Activated naive CD8-positive, alpha-beta T cell treated with anti-CD3 and anti-CD28 coated beads, Interleukin-2, amount 10 ng/mL, durations not matched to agents 7 days and 5 days (primary cell): ENCODE data around the gene TAF11L3. TPM values are rescaled to one million over a fixed set of nuclear protein-coding genes. Genes with fewer than 3 reads are reported as not detected.
"Not testable (repeated sequence)": the region's sequence is repeated elsewhere in the genome, so short reads cannot be mapped to it uniquely, and the experiment has no call there.

Experiments used
- ATAC-seq: fragments of 150-1000 bp; cut with Tn5 transposase; one replicate; pipeline ENCODE4 v1.10.0; 2021; ENCODE audit warnings: low read depth, moderate library complexity
- POLR2A ChIA-PET: fragments of 350-600 bp; sonication (Branson Sonifier 250); formaldehyde crosslinking; loops from one replicate; lab custom pipeline; 2021; ENCODE audit warnings: antibody characterized with exemption; lab: Charles Lee
- DNase-seq: peaks from one replicate; pipeline ENCODE4 v3.0.0; 2021
- H3K27ac Mint-ChIP-seq: one replicate; pipeline ENCODE4 v1.8.0; 2022; ENCODE audit warnings: mild to moderate bottlenecking, mixed read lengths
- H3K27me3 Mint-ChIP-seq: one replicate; pipeline ENCODE4 v1.8.0; 2022; ENCODE audit warnings: mild to moderate bottlenecking, moderate library complexity, mixed read lengths
- H3K36me3 Mint-ChIP-seq: one replicate; pipeline ENCODE4 v1.8.0; 2021; ENCODE audit warnings: mild to moderate bottlenecking, mixed read lengths
- H3K4me1 Mint-ChIP-seq: one replicate; pipeline ENCODE4 v1.8.0; 2021; ENCODE audit warnings: mixed read lengths
- H3K4me3 Mint-ChIP-seq: one replicate; pipeline ENCODE4 v1.8.0; 2022; ENCODE audit warnings: mild to moderate bottlenecking, moderate library complexity, mixed read lengths
- H3K9me3 Mint-ChIP-seq: one replicate; pipeline ENCODE4 v1.8.0; 2021; ENCODE audit warnings: mixed read lengths
- total RNA-seq, 2 experiments: library from RNA; stranded (reverse); gene quantifications; one replicate each; pipeline ENCODE4 v1.2.3, GENCODE V29; 2021

The TAF11L3 gene
- total RNA-seq, 2 experiments from 2014 or later: not detected

GRCh38 chr5:17517526-17517925 is 641 bp upstream of the TAF11L3 start:
- H3K27ac Mint-ChIP-seq, H3K27me3 Mint-ChIP-seq, ATAC-seq, DNase-seq, H3K4me1 Mint-ChIP-seq, H3K4me3 Mint-ChIP-seq, H3K9me3 Mint-ChIP-seq, POLR2A ChIA-PET, H3K36me3 Mint-ChIP-seq: not testable (repeated sequence)

GRCh38 chr5:17519508-17519907 is 1.3 kb downstream of the TAF11L3 start:
- H3K27ac Mint-ChIP-seq, DNase-seq, ATAC-seq, H3K36me3 Mint-ChIP-seq, POLR2A ChIA-PET, H3K4me1 Mint-ChIP-seq, H3K9me3 Mint-ChIP-seq, H3K4me3 Mint-ChIP-seq, H3K27me3 Mint-ChIP-seq: not testable (repeated sequence)

- DNase-seq, POLR2A ChIA-PET, H3K27me3 Mint-ChIP-seq, H3K4me3 Mint-ChIP-seq, H3K27ac Mint-ChIP-seq, ATAC-seq, H3K36me3 Mint-ChIP-seq, H3K4me1 Mint-ChIP-seq, H3K9me3 Mint-ChIP-seq: not testable (repeated sequence)
Measured at GRCh38 chr5:17521501-17521900, 3.3 kb downstream of the TAF11L3 start, which contains the start of gene TAF11L4. Gene TAF11L4 (plus strand): TSS chr5:17521801.

GRCh38 chr5:17524935-17525334 is 6.8 kb downstream of the TAF11L3 start, which contains the start of gene TAF11L5:
Gene TAF11L5 (plus strand): TSS chr5:17525235.
- H3K36me3 Mint-ChIP-seq, ATAC-seq, DNase-seq, H3K4me3 Mint-ChIP-seq, POLR2A ChIA-PET, H3K9me3 Mint-ChIP-seq, H3K27ac Mint-ChIP-seq, H3K27me3 Mint-ChIP-seq, H3K4me1 Mint-ChIP-seq: not testable (repeated sequence)

- POLR2A ChIA-PET, H3K4me3 Mint-ChIP-seq, H3K27me3 Mint-ChIP-seq, H3K9me3 Mint-ChIP-seq, H3K36me3 Mint-ChIP-seq, ATAC-seq, H3K27ac Mint-ChIP-seq, H3K4me1 Mint-ChIP-seq, DNase-seq: not testable (repeated sequence)
Measured at GRCh38 chr5:17526504-17526903, 8.3 kb downstream of the TAF11L3 start.

- H3K27me3 Mint-ChIP-seq, H3K36me3 Mint-ChIP-seq, ATAC-seq, H3K4me3 Mint-ChIP-seq, DNase-seq, H3K9me3 Mint-ChIP-seq, POLR2A ChIA-PET, H3K4me1 Mint-ChIP-seq, H3K27ac Mint-ChIP-seq: not testable (repeated sequence)
Measured at GRCh38 chr5:17528369-17528768, 10.2 kb downstream of the TAF11L3 start, which contains the start of gene TAF11L6. Gene TAF11L6 (plus strand): TSS chr5:17528669.

Other genes with a start within 250 kb of the TAF11L3 start
- not detected for gene TAF11L2, start 20.1 kb upstream of the TAF11L3 start, total RNA-seq
- not detected for gene TAF11L4, start 3.4 kb downstream of the TAF11L3 start, total RNA-seq
- not detected for gene TAF11L5, start 6.9 kb downstream of the TAF11L3 start, total RNA-seq
- gene TAF11L6, start 10.3 kb downstream of the TAF11L3 start, total RNA-seq: not detected
- not detected for gene TAF11L7, start 67.4 kb downstream of the TAF11L3 start, total RNA-seq
- not detected for gene TAF11L8, start 72.6 kb downstream of the TAF11L3 start, total RNA-seq
- gene TAF11L9, start 76.0 kb downstream of the TAF11L3 start, total RNA-seq: not detected
- not detected for gene TAF11L10, start 79.5 kb downstream of the TAF11L3 start, total RNA-seq
- gene TAF11L11, start 85.8 kb downstream of the TAF11L3 start, total RNA-seq: not detected
- not detected for gene TAF11L12, start 92.0 kb downstream of the TAF11L3 start, total RNA-seq
- gene TAF11L13, start 113.7 kb downstream of the TAF11L3 start, total RNA-seq: not detected
- gene TAF11L14, start 116.1 kb downstream of the TAF11L3 start, total RNA-seq: not detected